D721Med (cell line): ENCODE data around the gene TCF3.

ENCODE experiments used
- DNase-seq: peaks from one replicate; pipeline ENCODE4 v3.0.0; 2011; ENCODE audit warnings: low spot score; ENCODE audit not compliant: insufficient read length
- FAIRE-seq: peaks from 2 replicates; lab custom pipeline; 2011; peaks lifted over from hg19 to GRCh38; lab: Jason Lieb, UNC
- CTCF ChIP-seq: IDR thresholded peaks from 2 replicates; pipeline ENCODE4 v1.5.1; 2012; ENCODE audit warnings: mild to moderate bottlenecking, control low read depth; ENCODE audit not compliant: insufficient read depth; ENCODE audit errors: missing control alignments

Gene TCF3

DNA sequence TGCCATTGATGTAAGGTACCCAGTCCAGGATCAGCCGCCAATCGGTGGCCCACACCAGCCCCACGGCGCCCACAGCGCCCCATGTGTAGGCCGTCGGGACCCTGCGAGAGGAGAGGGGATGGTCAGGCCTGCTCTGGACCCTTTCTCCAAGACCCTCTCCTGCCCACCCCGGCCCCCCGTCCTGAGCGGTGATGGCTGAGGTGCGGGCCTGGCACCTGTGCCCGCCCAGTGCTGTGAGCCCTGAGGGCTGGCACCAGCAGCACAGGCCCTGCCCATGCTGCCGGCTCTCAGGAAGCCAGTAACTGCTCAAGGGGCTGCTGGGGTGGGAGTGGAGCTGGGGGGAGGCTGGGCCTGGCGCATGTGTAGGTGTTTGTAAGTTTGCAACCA is 53.0 kb downstream of the TCF3 start:
- FAIRE-seq (no peak), DNase-seq (no peak)
- TF ChIP-seq CTCF, result no peak

- TF ChIP-seq CTCF, result no peak
- no peak for FAIRE-seq
- no peak for DNase-seq
Measured at GRCh38 chr19:1598777-1599459, 53.5 kb downstream of the TCF3 start.

- TF ChIP-seq CTCF, result no peak
- no peak for DNase-seq
- no peak for FAIRE-seq
Measured at GRCh38 chr19:1593501-1593772, 59.0 kb downstream of the TCF3 start.

GRCh38 chr19:1592755-1593500 is 59.5 kb downstream of the TCF3 start, which contains the start of gene MBD3:
TSS of gene MBD3 (minus strand) at chr19:1592865. CDS start at chr19:1592631, 234 bp downstream.
- TF ChIP-seq CTCF, result no peak
- FAIRE-seq (no peak), DNase-seq (peak; percentile 91)

DNA sequence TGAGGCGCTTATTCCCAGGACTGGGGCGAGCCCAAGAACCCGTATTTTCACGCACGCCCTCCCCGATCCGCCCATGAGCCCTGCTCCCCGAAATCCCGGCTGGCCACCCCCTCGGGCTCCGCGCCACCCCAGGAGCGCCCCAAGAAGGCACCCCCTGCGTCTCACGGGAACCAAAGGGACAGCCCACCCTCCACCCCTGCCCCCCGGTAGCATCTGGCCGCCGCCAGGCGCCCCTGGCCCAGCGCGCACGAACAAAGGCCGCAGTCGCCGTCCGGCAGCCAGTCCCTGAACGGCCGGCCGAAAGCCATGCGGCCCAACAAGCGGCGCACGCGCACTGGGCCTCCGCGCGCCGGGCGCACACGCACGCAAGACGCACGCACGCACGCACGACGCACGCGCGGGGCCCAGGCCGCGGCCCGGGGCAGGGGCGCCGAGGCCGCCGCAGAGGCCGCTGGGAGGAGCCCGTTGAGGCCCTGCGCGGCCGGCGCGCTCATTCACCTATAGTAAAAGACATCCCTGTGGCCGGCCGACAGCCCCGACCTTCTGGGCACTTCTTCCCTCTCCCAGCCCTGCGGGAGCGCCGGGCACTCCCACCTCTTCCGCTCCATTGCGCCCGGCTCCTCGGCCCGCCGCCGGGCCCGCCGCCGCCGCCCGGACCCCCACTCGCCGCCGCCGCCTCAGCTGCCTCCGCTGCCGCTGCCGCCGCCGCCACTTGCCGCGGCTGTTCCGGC is 60.2 kb downstream of the TCF3 start:
- DNase-seq (peak; percentile 86), FAIRE-seq (no peak)
- TF ChIP-seq CTCF, result no peak

DNA sequence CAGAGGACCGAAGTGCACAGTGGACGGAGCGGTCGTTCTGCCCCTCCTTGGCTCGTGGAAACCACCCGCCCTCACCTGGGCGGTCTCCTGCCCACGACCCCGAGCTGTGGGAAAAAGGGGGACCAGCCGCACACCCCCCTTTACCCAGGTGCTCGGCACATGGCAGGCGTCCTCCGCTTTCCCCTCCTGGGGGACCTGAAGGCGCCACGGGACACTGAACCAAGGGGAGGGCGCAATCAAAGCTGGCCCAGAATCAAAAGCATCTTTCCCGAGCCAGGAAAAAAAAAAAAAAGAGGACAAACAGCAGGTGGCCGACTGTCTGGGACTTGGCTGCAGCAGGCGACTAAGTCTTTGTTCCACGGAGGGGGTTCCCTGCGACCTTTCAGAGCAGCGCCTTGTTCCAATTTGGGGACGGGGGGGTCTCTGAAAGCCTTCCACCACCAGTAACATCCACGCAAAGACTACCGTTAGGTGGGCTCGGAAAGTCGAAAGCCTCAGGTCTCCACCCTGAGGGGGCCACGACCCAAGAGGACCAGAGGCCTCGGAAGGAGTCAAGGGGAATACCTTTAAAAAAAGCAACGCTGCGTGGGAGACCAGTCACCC is 60.9 kb downstream of the TCF3 start:
- DNase-seq, result no peak
- no peak for FAIRE-seq
- TF ChIP-seq CTCF, result no peak
